SK-N-MC (cell line): Measurements from ENCODE around the gene ZNF536.

Source experiments
- EZH2 ChIP-seq: fragments of 200-600 bp; sonication (generic); IDR thresholded peaks from one replicate; pipeline ENCODE4 v1.6.1; 2017; ENCODE audit warnings: antibody characterized with exemption
- FOXP2 ChIP-seq: optimal IDR thresholded peaks from 2 replicates; pipeline ENCODE3; 2011; ENCODE audit warnings: mild to moderate bottlenecking, moderate library complexity; ENCODE audit not compliant: insufficient read depth; ENCODE audit errors: extremely low read length, control extremely low read depth
- POLR2AphosphoS5 ChIP-seq: IDR thresholded peaks from 2 replicates; pipeline ENCODE4 v1.6.1; 2012; ENCODE audit warnings: mild to moderate bottlenecking, low read depth, low read length, borderline replicate concordance

DNA sequence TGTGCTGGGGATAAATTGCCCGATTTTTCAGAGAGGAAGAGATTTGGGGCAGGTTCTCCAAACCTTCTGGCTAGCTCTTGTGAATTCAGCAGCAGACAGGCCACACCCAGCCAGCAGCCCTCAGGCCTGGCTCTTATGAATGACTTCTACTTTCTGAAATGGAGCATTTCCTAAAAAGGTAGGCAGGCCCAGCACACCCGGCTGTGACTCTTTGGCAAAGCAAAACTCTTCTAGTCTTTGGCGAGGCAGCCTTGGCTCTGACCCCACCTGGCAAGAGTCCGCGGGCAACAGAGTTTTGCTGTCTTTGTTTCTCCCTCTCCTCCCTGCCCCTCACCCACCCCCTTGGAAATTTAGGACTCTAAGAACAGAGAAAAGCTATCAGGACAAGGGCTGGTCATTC, 221.2 kb downstream of the ZNF536 start:
- TF ChIP-seq POLR2AphosphoS5 (no peak), EZH2 (no peak), FOXP2 (no peak)
